ENCODE data around the gene SSPN.

DNA sequence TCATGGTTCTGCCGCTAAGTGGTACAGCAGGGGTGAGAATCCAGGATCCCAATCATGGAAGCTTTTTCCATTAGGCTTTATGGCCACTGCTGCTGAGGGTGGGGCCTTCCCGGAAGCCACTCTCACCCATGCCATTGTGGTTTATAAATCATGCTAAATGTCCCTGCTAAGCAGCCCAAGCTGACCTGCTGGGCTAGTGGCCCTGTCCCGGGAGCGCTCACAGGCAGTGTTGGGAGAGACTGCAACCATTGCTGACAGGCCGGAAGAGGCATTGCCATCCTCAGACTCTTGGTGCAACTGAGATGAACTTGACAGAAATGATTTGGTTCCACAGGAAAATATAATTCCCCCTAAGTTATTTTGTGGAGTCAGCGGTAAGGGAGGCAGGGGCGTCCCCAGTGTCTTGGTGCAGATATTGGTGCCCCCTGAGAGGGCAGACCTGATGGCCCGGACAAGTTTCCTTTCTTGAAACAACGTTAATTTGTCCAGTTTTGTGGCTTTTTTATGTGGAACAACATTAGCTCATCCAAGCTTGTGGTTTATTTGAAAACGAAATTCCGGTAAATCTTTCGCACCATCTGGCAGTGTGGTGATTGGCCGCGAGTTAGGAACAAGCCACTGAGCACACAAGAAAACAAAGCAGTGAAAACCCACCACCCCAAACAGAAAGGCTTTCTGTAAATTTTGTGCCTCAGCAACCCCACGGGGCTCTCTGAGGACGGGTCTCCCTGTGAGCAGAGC, 82.3 kb downstream of the SSPN start:
- TF ChIP-seq, protein P1, sequence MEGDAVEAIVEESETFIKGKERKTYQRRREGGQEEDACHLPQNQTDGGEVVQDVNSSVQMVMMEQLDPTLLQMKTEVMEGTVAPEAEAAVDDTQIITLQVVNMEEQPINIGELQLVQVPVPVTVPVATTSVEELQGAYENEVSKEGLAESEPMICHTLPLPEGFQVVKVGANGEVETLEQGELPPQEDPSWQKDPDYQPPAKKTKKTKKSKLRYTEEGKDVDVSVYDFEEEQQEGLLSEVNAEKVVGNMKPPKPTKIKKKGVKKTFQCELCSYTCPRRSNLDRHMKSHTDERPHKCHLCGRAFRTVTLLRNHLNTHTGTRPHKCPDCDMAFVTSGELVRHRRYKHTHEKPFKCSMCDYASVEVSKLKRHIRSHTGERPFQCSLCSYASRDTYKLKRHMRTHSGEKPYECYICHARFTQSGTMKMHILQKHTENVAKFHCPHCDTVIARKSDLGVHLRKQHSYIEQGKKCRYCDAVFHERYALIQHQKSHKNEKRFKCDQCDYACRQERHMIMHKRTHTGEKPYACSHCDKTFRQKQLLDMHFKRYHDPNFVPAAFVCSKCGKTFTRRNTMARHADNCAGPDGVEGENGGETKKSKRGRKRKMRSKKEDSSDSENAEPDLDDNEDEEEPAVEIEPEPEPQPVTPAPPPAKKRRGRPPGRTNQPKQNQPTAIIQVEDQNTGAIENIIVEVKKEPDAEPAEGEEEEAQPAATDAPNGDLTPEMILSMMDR (IDR thresholded peaks at IDR 0.05 in 2 of 3, conservative IDR thresholded peaks at IDR 0.05 in 1 of 3; ENCODE audit: borderline replicate concordance in 1 of 3, insufficient read depth in 1 of 3, low read depth in 2 of 3, low read length in 2 of 3): no peak
- TF ChIP-seq FOSL1 (IDR thresholded peaks at IDR 0.05; ENCODE audit: low read depth) (no peak), POLR2AphosphoS5 (IDR thresholded peaks at IDR 0.05; ENCODE audit: low read depth, low read length) (no peak), POLR2A (IDR thresholded peaks at IDR 0.05; ENCODE audit: borderline replicate concordance, extremely low read depth, insufficient read depth, insufficient read length) (no peak), CEBPB (IDR thresholded peaks at IDR 0.05; ENCODE audit: low read depth) (no peak), EZH2 (IDR thresholded peaks at IDR 0.05) (no peak), ELF1 (IDR thresholded peaks at IDR 0.05; ENCODE audit: borderline replicate concordance, low read depth) (no peak), ZNF274 (IDR thresholded peaks at IDR 0.05; ENCODE audit: low read depth, low read length) (no peak), EZH2phosphoT487 (IDR thresholded peaks at IDR 0.05; ENCODE audit: borderline replicate concordance) (no peak), SRF (IDR thresholded peaks at IDR 0.05; ENCODE audit: low read depth) (no peak), YY1 (IDR thresholded peaks at IDR 0.05; ENCODE audit: extremely low read depth, insufficient replicate concordance, low read depth, low read length) (no peak)
- TF ChIP-seq, protein P2, sequence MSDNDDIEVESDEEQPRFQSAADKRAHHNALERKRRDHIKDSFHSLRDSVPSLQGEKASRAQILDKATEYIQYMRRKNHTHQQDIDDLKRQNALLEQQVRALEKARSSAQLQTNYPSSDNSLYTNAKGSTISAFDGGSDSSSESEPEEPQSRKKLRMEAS (IDR thresholded peaks at IDR 0.05): no peak

Measured in HCT116 (cell line).